Stimulated activated naive B cell treated with anti-CD40 and anti-IgM and Interleukin-4, amounts not matched to agents 10 μg/mL and 1 μg/mL and 100 μg/mL, for 72 hours (primary cell): Measurements from ENCODE around the gene TTC9B.

Experiments used
- ATAC-seq, 2 donors: fragments of 150-1000 bp; cut with Tn5 transposase; replicated peaks; 2 replicates each; pipeline ENCODE4 v1.10.0; 2021; ENCODE audit warnings: moderate library complexity in 1 of 2
- DNase-seq: peaks from one replicate; pipeline ENCODE4 v3.0.0; 2021
- H3K27ac Mint-ChIP-seq: one replicate; pipeline ENCODE4 v1.8.0; 2022; ENCODE audit warnings: mild to moderate bottlenecking, mixed read lengths
- H3K27me3 Mint-ChIP-seq, 2 donors: one replicate each; pipeline ENCODE4 v1.8.0; 2022; ENCODE audit warnings: mixed read lengths in 2 of 2
- H3K36me3 Mint-ChIP-seq, 2 donors: one replicate each; pipeline ENCODE4 v1.8.0; 2022; ENCODE audit warnings: mixed read lengths in 2 of 2, mild to moderate bottlenecking in 1 of 2
- H3K4me1 Mint-ChIP-seq, 2 donors: one replicate each; pipeline ENCODE4 v1.8.0; 2022; ENCODE audit warnings: mixed read lengths in 2 of 2, mild to moderate bottlenecking in 1 of 2
- H3K4me3 Mint-ChIP-seq, 2 donors: one replicate each; pipeline ENCODE4 v1.8.0; 2022; ENCODE audit warnings: mild to moderate bottlenecking in 2 of 2, mixed read lengths in 2 of 2, moderate library complexity in 1 of 2
- H3K9me3 Mint-ChIP-seq, 2 donors: one replicate each; pipeline ENCODE4 v1.8.0; 2022; ENCODE audit warnings: mixed read lengths in 2 of 2, mild to moderate bottlenecking in 1 of 2

Gene TTC9B

DNA sequence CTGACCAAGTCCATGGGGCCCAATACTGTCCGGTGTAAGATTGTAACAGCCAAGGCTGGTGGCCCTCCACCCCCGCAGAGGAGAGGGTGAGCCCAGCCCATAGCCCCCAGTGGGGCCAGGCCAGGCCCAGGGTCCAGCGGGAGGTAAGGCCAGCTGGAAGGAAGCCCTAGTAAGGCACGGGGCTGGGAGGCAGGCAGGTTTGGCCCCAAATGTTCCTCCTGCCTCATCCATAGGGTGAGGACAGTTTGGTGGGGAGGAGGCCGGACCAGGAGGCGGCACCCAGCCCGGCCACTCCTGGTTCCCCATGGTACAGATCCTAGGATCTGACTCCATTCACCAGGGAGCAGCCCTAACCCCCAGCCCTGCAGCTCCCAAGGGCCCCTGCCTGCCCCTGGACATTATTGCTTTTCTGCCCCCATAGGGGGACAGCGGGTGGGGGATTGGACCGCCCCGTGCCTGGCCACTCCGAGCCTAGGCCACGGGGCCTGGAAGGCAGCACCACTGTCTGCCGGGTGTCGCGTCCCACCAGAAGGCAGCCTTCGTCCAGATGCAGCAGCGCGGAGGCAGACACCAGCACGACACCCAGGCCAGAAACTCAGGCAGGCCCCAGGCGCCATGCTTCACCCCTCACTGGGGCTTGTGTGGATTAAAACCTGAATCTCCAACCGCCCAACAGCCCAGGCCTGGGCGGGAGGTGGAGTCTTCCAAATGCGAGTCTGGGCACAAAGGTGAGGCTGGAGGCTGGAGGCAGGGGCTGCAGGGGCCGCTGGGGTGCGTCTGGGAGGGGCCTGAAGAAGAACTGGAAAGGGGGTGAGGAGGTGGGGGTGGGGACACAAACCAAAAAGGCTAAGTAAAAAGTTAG, 15.0 kb upstream of the TTC9B start:
- Mint-ChIP-seq H3K36me3 (peaks cover 35 to 43% of the 10 kb centered on the region in 2 donors), H3K9me3 (no peaks in the 10 kb centered on the region), H3K27me3 (no peaks in the 10 kb centered on the region), H3K27ac (no peak overlapping the region), H3K4me1 (peaks cover 8 to 11% of the 10 kb centered on the region in 2 donors), H3K4me3 (no peak overlapping the region)
- ATAC-seq (no peak), DNase-seq (no peak)

DNA sequence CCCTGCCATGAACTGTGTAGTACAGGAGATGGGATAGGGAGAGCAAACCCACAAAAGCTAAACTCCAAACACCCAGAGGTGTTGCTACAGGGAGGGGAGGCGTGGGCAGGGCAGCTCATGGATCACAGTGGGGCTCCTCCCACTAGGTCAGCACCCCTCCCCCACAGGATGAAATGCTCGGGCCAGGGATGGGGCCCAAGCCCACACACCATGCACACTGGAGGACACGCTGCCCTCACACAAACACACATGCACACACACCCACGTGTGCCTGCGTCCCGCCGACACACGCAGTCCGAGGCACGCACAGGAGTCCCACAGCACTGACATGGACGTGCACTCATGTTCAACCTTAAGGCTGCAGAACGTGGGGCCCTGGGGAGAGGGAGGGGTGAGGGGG, 14.3 kb upstream of the TTC9B start:
- ATAC-seq (no peak), DNase-seq (no peak)
- Mint-ChIP-seq H3K4me3 (no peak overlapping the region), H3K27me3 (peaks cover 0 to under 1% of the 10 kb centered on the region in 2 donors), H3K4me1 (peaks cover 8 to 11% of the 10 kb centered on the region in 2 donors), H3K36me3 (peaks cover 31 to 38% of the 10 kb centered on the region in 2 donors), H3K9me3 (no peaks in the 10 kb centered on the region), H3K27ac (no peak overlapping the region)

DNA sequence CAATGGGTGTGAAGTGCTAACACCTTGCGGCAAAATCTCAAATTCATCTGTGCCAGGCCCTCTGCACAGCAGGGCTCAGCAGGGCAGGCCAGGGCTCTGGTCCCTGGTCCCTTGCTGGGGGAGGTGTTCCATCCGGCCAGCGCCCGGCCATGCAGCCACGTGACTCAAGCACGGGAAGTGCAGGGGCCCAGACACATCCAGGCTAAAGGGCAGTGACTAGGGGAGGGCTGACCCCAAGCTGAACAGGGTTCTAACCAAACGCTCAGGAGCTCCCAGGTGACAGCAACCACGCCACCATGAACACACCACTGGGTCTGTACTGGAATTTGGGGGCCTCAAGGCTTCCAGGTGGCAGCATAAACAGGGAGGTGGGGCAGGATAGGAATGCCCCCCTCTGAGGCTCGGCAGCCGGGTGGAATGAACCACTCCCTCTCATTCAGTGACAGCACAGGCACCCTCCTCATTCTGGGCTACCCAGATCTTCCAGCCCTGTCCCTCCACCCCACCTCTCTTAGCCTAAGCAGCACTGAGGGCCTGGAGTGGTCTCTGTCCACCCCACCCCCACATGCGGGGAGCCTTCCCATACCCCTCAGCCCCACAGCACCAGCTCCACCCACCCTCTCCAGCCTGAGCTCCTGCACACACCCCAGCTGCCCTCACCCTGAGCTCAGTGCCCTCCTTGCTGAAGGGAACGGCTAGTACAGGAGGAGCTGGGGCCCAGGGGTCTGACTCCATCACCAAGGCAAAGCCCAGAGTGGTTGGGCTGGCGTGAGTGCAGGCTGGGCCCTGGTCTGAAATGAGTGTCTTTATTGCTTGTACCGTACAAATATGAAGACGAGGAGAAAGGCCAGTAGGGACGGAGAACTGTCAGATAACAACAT, 13.6 kb upstream of the TTC9B start:
- H3K4me1 Mint-ChIP-seq = peaks cover 10 to 14% of the 10 kb centered on the region in 2 donors
- peaks cover 6 to 7% of the 10 kb centered on the region in 2 donors for H3K27me3 Mint-ChIP-seq
- H3K27ac Mint-ChIP-seq = peak overlapping the region; percentile 67
- no peak for DNase-seq
- no peak for ATAC-seq
- no peaks in the 10 kb centered on the region for H3K9me3 Mint-ChIP-seq
- no peak overlapping the region for H3K4me3 Mint-ChIP-seq
- H3K36me3 Mint-ChIP-seq = peaks cover 25 to 34% of the 10 kb centered on the region in 2 donors

DNA sequence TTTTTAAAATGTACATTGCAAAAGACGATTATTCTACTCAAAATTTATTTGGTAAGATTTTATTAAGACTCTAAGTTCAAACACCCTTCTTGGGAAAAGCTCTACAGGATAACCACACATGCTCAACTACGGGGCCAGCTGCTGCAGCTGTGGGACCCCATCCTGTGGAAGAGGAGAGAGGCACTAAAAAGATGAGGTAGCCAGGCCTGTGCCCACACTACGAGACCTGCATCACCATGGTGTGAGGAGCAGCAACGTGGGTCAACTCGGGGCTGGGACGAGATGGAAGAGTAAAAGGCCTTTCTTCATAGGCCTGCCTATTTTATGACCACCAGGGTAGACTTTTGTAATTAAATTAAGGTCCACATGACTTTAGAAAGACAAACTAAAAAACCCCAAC, 12.9 kb upstream of the TTC9B start:
- H3K9me3 Mint-ChIP-seq = no peaks in the 10 kb centered on the region
- no peak for ATAC-seq
- DNase-seq = no peak
- peak overlapping the region; percentile 47 for H3K27ac Mint-ChIP-seq
- peaks cover 13% of the 10 kb centered on the region in 2 donors for H3K27me3 Mint-ChIP-seq
- H3K4me3 Mint-ChIP-seq = no peak overlapping the region
- peaks cover 18 to 31% of the 10 kb centered on the region in 2 donors for H3K36me3 Mint-ChIP-seq
- peaks cover 15 to 21% of the 10 kb centered on the region in 2 donors for H3K4me1 Mint-ChIP-seq

DNA sequence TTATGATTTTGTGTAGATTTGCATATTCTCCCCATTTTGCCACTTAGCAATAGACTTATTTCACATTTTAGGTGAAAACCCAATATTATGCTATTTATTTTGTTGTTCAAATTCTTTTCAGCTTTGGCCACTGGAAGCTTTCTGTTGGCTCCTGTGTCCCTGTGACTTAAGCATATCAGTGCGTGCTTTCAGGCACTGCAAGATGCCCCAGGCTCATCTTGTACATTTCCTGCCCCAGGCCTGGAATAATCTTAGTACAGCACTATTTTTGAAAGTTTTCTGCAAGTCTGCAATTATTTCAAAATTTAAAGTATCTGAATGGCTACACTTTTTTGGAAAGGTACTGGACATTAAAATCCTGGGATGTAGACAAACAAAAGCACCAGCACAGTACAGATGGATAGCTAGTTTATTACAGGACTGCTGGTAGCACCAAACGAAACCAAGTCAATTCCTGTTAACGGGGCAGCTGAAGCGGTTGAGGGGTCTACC, 11.8 kb upstream of the TTC9B start:
- Mint-ChIP-seq H3K4me3 (no peak overlapping the region), H3K27ac (no peak overlapping the region), H3K4me1 (peaks cover 23 to 29% of the 10 kb centered on the region in 2 donors), H3K27me3 (peaks cover 23 to 24% of the 10 kb centered on the region in 2 donors), H3K36me3 (peaks cover 14 to 30% of the 10 kb centered on the region in 2 donors), H3K9me3 (peaks cover 0 to 1% of the 10 kb centered on the region in 2 donors)
- no peak for DNase-seq
- ATAC-seq = no peak

DNA sequence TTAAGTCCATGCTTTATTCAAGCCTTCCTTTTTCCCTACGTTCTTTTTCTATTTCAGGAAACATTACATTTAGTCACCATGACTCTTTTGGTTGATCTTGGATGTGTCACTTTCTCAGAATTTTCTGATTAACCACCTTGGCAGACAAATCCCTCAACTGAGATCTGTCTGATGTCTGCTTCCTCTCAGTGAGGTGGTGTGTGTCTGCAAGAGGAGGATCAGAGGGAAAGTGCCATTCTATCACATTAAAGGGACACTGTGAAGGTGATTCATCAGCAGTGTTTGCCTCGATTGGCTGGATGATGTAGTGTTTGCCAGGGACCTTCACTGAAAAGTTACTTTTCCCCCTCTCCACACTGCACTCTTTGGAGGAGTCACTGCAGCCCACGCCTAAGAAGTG, 11.3 kb upstream of the TTC9B start:
- DNase-seq (no peak), ATAC-seq (peak; percentile 21 to 26)
- H3K36me3 Mint-ChIP-seq = peaks cover 9 to 25% of the 10 kb centered on the region in 2 donors
- no peak overlapping the region for H3K27ac Mint-ChIP-seq
- peaks cover 0 to 1% of the 10 kb centered on the region in 2 donors for H3K9me3 Mint-ChIP-seq
- peaks cover 28 to 29% of the 10 kb centered on the region in 2 donors for H3K27me3 Mint-ChIP-seq
- no peak overlapping the region for H3K4me3 Mint-ChIP-seq
- peaks cover 23 to 29% of the 10 kb centered on the region in 2 donors for H3K4me1 Mint-ChIP-seq

DNA sequence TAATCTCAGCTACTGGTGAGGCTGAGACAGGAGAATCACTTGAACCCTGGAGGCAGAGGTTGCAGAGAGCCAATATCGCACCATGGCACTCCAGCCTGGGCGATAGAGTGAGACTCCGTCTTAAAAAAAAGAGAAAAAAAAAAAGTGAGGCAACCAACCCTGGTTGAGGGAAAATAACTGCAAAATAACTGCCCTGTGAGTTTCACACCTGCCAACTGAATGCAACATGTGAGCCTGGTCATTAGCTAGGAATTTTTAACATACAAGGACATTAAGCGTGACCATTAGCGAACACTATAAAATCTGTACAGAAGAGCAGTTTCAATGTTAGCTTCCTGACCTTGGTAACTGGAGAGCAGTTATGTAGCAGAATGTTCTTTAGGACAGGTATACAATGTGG, 10.7 kb upstream of the TTC9B start:
- ATAC-seq (no peak), DNase-seq (no peak)
- peaks cover 21 to 29% of the 10 kb centered on the region in 2 donors for H3K4me1 Mint-ChIP-seq
- H3K27ac Mint-ChIP-seq = peak overlapping the region; percentile 87
- H3K27me3 Mint-ChIP-seq = peaks cover 33 to 35% of the 10 kb centered on the region in 2 donors
- no peak overlapping the region for H3K4me3 Mint-ChIP-seq
- peaks cover 4 to 20% of the 10 kb centered on the region in 2 donors for H3K36me3 Mint-ChIP-seq
- H3K9me3 Mint-ChIP-seq = peaks cover 0 to 1% of the 10 kb centered on the region in 2 donors

DNA sequence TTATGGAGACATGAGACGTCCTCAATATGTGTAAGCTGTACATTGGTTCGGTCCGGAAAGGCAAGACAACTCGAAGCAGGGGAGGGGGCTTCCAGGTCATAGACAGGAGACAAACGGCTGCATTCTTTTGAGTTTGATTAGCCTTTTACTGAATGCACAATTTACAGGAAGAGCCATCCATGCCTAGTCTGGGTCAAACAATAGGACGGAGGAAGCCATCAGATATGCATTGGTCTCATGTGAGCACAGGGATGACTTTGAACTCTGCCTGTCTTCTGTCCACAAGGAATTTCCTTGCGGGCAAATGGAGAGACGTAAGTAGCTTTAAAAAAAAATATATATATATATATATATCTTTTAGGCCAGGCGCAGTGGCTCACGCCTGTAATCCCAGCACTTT, 10.2 kb upstream of the TTC9B start:
- H3K4me3 Mint-ChIP-seq = no peak overlapping the region
- no peak overlapping the region for H3K27ac Mint-ChIP-seq
- peaks cover 33 to 36% of the 10 kb centered on the region in 2 donors for H3K27me3 Mint-ChIP-seq
- peaks cover 21 to 29% of the 10 kb centered on the region in 2 donors for H3K4me1 Mint-ChIP-seq
- H3K9me3 Mint-ChIP-seq = peaks cover 0 to 1% of the 10 kb centered on the region in 2 donors
- ATAC-seq (no peak), DNase-seq (no peak)
- H3K36me3 Mint-ChIP-seq = peaks cover 4 to 16% of the 10 kb centered on the region in 2 donors

DNA sequence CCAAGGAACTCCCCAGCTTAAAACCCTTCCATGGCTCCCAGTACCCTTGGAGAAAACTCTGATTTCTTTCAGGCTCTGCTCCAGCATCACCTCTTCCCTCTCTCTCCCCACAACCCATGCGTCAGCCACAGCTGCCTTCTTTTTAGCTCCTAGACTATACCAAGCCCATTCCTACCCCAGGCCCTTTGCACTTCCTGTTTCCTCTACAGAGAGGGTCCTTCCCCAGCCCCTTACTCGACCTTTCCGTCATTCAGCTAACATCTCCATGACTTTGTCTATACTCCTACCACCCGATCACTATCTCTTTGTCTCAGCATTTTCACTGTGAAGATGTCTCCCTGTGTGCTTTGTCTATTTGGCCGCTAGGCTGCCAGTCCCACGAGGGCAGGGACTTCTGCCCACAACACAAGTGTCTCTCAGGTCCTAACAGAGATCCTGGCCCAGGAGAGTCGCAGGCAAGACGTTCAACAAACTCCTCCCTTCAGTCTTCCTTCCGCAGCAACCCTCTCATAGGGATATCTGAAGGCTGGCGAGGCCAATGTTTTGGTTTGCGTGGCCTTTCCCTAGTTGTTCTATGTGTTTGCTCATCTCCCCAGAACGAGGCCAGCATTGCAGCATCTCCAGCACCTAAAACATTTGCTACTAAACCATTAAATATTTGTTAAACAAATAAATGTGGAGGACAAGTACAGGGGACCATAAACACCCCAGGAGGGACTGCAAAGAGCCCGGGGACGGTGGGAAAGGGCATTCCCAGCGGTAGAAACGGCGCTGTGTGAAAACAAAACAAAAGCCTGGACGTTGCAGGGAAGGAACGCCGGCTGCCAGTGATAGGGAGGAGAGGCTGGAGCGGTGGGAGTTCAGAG, 7.5 kb upstream of the TTC9B start:
- Mint-ChIP-seq H3K27me3 (peaks cover 40 to 44% of the 10 kb centered on the region in 2 donors), H3K9me3 (peaks cover 5 to 7% of the 10 kb centered on the region in 2 donors), H3K4me1 (peaks cover 21 to 33% of the 10 kb centered on the region in 2 donors), H3K4me3 (peak overlapping the region; percentile 61 to 71), H3K27ac (no peak overlapping the region), H3K36me3 (peaks cover 3 to 11% of the 10 kb centered on the region in 2 donors)
- ATAC-seq (no peak), DNase-seq (no peak)

DNA sequence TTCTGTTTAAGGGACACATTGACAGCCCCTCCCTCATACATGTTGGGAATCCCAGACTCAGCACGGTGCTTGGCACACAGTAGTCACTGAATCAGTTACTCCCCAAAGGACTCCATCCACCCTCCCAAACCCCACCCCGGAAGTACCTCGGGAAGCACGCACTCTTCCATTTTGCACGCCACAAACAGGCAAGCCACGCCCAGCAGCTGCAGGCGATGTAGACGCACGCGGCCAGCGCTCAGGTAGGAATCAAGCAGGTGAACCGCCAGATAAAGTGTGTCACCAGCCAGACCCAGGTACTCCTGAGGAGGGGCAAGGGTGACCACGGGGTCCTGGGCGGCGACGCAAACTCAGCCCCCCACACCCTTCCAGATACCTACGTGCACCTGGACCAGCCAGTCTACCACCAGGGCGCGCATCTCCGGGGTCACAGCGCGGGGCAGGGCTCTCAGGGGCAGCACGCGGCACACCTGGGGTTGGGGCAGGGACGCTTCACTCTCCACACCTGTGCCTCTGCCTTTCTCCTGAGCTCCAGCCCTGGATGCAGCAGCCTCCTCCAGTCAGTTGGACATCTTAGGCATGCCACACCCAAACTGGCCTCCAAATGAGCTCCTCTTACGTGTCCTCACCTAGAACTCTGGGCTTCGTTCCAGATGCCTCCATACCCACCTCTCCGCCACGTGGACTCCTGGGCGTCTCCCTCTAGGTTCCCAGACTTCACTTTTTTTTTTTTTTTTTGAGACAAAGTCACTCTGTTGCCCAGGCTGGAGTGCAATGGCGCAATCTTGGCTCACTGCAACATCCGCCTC, 6.4 kb upstream of the TTC9B start:
- Mint-ChIP-seq H3K9me3 (peaks cover 5 to 7% of the 10 kb centered on the region in 2 donors), H3K27ac (no peak overlapping the region), H3K36me3 (peaks cover 3 to 11% of the 10 kb centered on the region in 2 donors), H3K4me1 (peaks cover 24 to 33% of the 10 kb centered on the region in 2 donors), H3K27me3 (peaks cover 46 to 54% of the 10 kb centered on the region in 2 donors), H3K4me3 (no peak overlapping the region)
- ATAC-seq = no peak
- no peak for DNase-seq

DNA sequence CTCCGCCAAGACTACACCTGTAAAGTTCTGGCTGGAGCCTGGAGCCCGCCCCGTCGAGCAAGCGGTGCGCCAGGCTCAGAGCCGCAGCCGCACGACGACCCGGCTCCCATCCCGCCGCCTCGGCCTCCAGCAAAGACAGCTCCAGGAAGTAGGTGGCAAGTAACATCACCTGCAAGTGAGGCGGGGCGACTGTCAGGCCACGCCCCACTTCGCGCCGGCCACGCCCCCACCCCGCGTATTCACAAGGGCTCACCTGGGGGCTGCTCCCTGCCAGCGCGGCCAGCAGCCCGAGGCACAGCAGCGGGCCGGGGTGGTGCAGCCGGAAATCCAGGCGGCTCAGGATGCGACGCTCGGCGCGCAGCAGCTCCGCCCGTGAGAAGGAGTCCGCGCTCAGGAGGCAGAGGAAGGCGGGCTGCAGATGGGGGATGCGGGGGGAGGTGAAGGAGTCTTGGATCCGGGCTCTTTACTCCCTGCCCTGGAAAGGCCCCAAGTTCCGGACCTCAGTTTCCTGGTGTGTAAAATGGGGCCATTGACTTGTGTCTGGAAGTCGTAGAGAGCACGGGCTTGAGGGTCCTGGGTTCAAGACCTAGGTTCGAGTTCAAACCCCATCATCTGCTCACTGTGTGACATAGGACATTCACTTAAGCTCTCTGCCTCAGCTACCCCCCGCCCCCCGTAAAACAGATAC, 5.1 kb upstream of the TTC9B start:
- Mint-ChIP-seq H3K27ac (no peak overlapping the region), H3K4me3 (no peak overlapping the region), H3K36me3 (peaks cover 3 to 11% of the 10 kb centered on the region in 2 donors), H3K27me3 (peaks cover 55 to 67% of the 10 kb centered on the region in 2 donors), H3K4me1 (peaks cover 21 to 45% of the 10 kb centered on the region in 2 donors), H3K9me3 (peaks cover 5 to 7% of the 10 kb centered on the region in 2 donors)
- ATAC-seq = no peak
- DNase-seq = no peak

DNA sequence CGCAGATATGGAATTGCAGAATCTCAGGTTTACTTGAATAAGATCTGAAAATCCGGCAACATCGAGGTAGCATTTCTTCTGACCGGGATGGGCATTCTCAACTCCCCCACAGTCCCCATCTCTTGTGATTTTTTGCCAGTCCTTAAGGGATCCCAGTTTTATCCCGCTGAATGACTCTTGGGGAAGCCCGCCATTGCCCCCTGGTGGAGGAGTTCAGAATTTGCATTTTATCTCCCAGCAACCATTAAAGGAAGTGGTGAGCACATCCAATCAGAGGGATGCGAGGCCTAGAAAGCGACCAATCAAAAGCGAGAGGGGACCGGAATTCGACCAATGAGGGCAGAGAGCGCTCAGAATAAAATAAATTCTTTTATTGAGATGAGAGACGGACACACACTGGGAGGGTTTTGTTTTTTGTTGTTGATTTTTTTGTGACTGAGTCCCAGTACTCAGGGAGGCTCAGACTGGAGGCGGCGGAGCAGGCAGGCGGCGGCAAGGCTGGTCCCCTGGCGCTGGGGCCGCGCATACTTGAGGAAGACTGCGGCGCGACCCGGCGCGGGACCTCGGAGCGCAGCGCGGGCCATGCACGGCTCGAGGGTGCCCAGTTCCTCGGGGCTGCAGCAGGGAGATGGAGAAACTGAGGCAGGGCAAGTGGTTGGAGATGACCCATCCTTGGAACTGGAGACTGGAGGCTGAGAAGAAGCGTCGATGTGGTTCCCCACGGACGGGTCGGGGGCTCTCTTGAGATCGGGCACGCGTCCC, 3.9 kb upstream of the TTC9B start:
- H3K4me1 Mint-ChIP-seq = peaks cover 23 to 52% of the 10 kb centered on the region in 2 donors
- H3K27me3 Mint-ChIP-seq = peaks cover 52 to 74% of the 10 kb centered on the region in 2 donors
- H3K4me3 Mint-ChIP-seq = peak overlapping the region; percentile 1 to 28
- peaks cover 5 to 7% of the 10 kb centered on the region in 2 donors for H3K9me3 Mint-ChIP-seq
- peak; percentile 73 to 76 for ATAC-seq
- peak overlapping the region; percentile 20 for H3K27ac Mint-ChIP-seq
- peaks cover 3 to 11% of the 10 kb centered on the region in 2 donors for H3K36me3 Mint-ChIP-seq
- DNase-seq = peak; percentile 53
